HEK293 (cell line): Measurements from ENCODE around the gene MAP4K5.

Experiments used
- AEBP2 ChIP-seq: fragments of 450-650 bp; formaldehyde crosslinking; IDR thresholded peaks from 2 replicates; pipeline ENCODE4 v1.5.1; 2016; ENCODE audit warnings: missing biosample characterization, missing genetic modification characterization, borderline replicate concordance
- CTCF ChIP-seq: fragments of 450-650 bp; formaldehyde crosslinking; IDR thresholded peaks from 2 replicates; pipeline ENCODE4 v1.5.1; 2016; ENCODE audit warnings: missing biosample characterization, missing genetic modification characterization
- MEIS1 ChIP-seq: sonication (generic); formaldehyde crosslinking; IDR thresholded peaks from 2 replicates; pipeline ENCODE4 v1.8.1; 2022; ENCODE audit warnings: missing genetic modification reagents, mild to moderate bottlenecking, borderline replicate concordance
- PBX3 ChIP-seq: sonication (generic); formaldehyde crosslinking; IDR thresholded peaks from 2 replicates; pipeline ENCODE4 v1.8.1; 2022; ENCODE audit warnings: mild to moderate bottlenecking, moderate library complexity, missing genetic modification reagents
- SETDB1 ChIP-seq: IDR thresholded peaks from one replicate; pipeline ENCODE4 v1.6.1; 2017; ENCODE audit warnings: mild to moderate bottlenecking, low read length, moderate library complexity, mixed read lengths; ENCODE audit not compliant: insufficient read length
- TCF7L2 ChIP-seq: IDR thresholded peaks from 2 replicates; pipeline ENCODE4 v1.6.1; 2011; ENCODE audit warnings: low read depth, mild to moderate bottlenecking, inconsistent platforms, low read length, moderate library complexity, borderline replicate concordance
- ZBTB7A ChIP-seq: fragments of 450-650 bp; formaldehyde crosslinking; IDR thresholded peaks from 2 replicates; pipeline ENCODE4 v1.5.1; 2016; ENCODE audit warnings: low read depth, missing biosample characterization, missing genetic modification characterization
- ZNF248 ChIP-seq: fragments of 450-650 bp; formaldehyde crosslinking; IDR thresholded peaks from 2 replicates; pipeline ENCODE4 v1.5.1; 2017; ENCODE audit warnings: missing biosample characterization, missing genetic modification characterization
- ZNF747 ChIP-seq: fragments of 450-650 bp; formaldehyde crosslinking; IDR thresholded peaks from 2 replicates; pipeline ENCODE4 v1.5.1; 2016; ENCODE audit warnings: missing biosample characterization, missing genetic modification characterization

- TF ChIP-seq AEBP2 (tag by site-specific recombination), result no peak
- TF ChIP-seq CTCF (tag by site-specific recombination), result no peak
- no peak for TF ChIP-seq ZNF248 (tag by site-specific recombination)
- no peak for TF ChIP-seq TCF7L2
- TF ChIP-seq SETDB1, result no peak
- TF ChIP-seq PBX3, result no peak
- TF ChIP-seq ZBTB7A (tag by site-specific recombination), result no peak
- TF ChIP-seq ZNF747 (tag by site-specific recombination), result no peak
- no peak for TF ChIP-seq MEIS1 (CRISPR knock-in tag)
Measured at GRCh38 chr14:50516091-50516490, 16.3 kb downstream of the MAP4K5 start.
